ENCODE results near the gene KRT1.

KRT1 gene

DNA sequence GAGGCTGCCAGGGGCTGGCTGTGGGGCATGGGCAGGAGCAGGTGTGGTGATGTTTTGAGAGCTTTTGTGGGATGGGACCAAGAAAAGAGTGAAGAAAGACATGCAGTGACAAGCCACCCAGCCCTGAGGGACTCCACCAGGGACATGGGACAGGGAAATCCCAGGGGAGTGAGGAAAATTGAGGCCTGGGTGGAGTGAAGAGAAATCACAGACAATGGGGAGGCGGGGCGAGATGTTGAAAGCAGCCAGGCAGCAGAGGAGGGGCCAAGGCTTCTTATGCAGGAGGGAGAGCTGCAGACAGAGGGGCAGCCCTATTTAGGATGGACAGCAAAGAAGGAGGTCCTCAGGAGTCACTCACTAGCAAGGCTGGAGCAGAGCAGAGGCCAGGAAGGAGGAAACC lies 4.2 kb upstream of the KRT1 start:
- no peak overlapping the region for H2AFZ ChIP-seq (ENCODE audit: low read length)
- no peaks in the 10 kb centered on the region for H3F3A ChIP-seq (ENCODE audit: insufficient read depth, low read length)
- no peaks in the 10 kb centered on the region for H3K36me3 ChIP-seq (replicated peaks; ENCODE audit: insufficient read depth, low read length)
- peaks cover 83% of the 10 kb centered on the region for H3K27me3 ChIP-seq (replicated peaks; ENCODE audit: insufficient read depth, low read length)
- no peaks in the 10 kb centered on the region for H4K20me1 ChIP-seq (ENCODE audit: insufficient read depth, low read length)
- no peak overlapping the region for H3K4me3 ChIP-seq (ENCODE audit: low read length)
- no peak for DNase-seq
- no peak overlapping the region for H3K9ac ChIP-seq (ENCODE audit: low read length)
- TF ChIP-seq, protein P1, sequence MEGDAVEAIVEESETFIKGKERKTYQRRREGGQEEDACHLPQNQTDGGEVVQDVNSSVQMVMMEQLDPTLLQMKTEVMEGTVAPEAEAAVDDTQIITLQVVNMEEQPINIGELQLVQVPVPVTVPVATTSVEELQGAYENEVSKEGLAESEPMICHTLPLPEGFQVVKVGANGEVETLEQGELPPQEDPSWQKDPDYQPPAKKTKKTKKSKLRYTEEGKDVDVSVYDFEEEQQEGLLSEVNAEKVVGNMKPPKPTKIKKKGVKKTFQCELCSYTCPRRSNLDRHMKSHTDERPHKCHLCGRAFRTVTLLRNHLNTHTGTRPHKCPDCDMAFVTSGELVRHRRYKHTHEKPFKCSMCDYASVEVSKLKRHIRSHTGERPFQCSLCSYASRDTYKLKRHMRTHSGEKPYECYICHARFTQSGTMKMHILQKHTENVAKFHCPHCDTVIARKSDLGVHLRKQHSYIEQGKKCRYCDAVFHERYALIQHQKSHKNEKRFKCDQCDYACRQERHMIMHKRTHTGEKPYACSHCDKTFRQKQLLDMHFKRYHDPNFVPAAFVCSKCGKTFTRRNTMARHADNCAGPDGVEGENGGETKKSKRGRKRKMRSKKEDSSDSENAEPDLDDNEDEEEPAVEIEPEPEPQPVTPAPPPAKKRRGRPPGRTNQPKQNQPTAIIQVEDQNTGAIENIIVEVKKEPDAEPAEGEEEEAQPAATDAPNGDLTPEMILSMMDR (IDR thresholded peaks at IDR 0.05; ENCODE audit: low read length) = no peak
- no peak for TF ChIP-seq EZH2 (optimal IDR thresholded peaks at IDR 0.05; ENCODE audit: low read depth, low read length)
- TF ChIP-seq EZH2phosphoT487 (IDR thresholded peaks at IDR 0.05; ENCODE audit: low read length) = no peak
- H3K4me1 ChIP-seq (ENCODE audit: low read length) = no peaks in the 10 kb centered on the region
- H3K4me2 ChIP-seq (ENCODE audit: low read depth, low read length) = no peak overlapping the region
- H3K79me2 ChIP-seq (ENCODE audit: low read length) = no peaks in the 10 kb centered on the region
- H3K9me3 ChIP-seq (replicated peaks; ENCODE audit: insufficient read depth, low read length) = no peaks in the 10 kb centered on the region
- no peak overlapping the region for H3K27ac ChIP-seq (ENCODE audit: low read length)
- no peaks in the 10 kb centered on the region for H3K9me2 ChIP-seq (replicated peaks; ENCODE audit: insufficient read depth, low read length)

DNA sequence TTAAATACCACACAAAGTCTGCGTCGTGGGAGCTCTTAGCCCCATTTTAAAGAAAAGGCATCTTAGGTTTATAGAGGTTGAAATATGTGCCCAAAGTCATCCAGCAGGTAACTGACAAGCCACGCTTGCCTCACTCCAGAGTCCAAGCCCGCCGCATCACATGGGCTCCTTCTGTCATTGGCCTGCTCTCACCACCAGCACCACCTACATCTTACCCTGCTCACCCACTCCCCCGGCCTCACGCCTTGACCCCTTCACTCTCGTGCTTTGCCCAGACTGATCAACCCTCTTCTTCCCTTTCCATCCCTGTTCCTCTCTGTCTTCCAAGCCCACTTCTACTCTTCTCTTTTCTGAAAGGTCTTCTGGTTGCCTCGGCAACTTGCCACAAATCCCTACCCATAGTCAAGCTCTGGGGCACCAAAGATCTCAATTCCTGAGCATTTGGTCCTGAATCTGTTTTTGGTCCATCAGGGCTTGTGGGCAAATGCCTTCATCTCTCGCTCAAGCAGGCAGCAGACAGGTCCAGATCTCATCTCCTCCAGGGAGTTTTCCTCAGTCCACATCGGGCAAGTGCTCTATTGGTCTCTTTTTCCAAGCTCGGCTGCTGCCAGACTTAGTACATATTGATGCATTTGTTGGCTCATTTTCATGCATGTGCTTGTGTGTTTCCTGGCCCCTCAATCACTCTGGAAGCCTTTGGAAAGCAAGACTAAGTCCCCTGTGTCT lies 3.5 kb upstream of the KRT1 start:
- Histone ChIP-seq H3K9me2 (replicated peaks; ENCODE audit: insufficient read depth, low read length) (no peaks in the 10 kb centered on the region), H2AFZ (ENCODE audit: low read length) (no peak overlapping the region), H3K36me3 (replicated peaks; ENCODE audit: insufficient read depth, low read length) (no peaks in the 10 kb centered on the region), H3K4me2 (ENCODE audit: low read depth, low read length) (no peak overlapping the region), H3K9me3 (replicated peaks; ENCODE audit: insufficient read depth, low read length) (no peaks in the 10 kb centered on the region), H3K9ac (ENCODE audit: low read length) (no peak overlapping the region), H3K79me2 (ENCODE audit: low read length) (no peaks in the 10 kb centered on the region), H3K27me3 (replicated peaks; ENCODE audit: insufficient read depth, low read length) (peaks cover 84% of the 10 kb centered on the region), H3K4me1 (ENCODE audit: low read length) (no peaks in the 10 kb centered on the region), H3F3A (ENCODE audit: insufficient read depth, low read length) (no peaks in the 10 kb centered on the region), H4K20me1 (ENCODE audit: insufficient read depth, low read length) (no peaks in the 10 kb centered on the region), H3K4me3 (ENCODE audit: low read length) (no peak overlapping the region), H3K27ac (ENCODE audit: low read length) (no peak overlapping the region)
- no peak for DNase-seq
- TF ChIP-seq EZH2 (optimal IDR thresholded peaks at IDR 0.05; ENCODE audit: low read depth, low read length) (no peak), EZH2phosphoT487 (IDR thresholded peaks at IDR 0.05; ENCODE audit: low read length) (no peak)
- TF ChIP-seq, protein P1 (IDR thresholded peaks at IDR 0.05; ENCODE audit: low read length) = no peak

GRCh38 chr12:52682938-52683574 lies 2.8 kb upstream of the KRT1 start:
- Histone ChIP-seq H3K9me3 (replicated peaks; ENCODE audit: insufficient read depth, low read length) (no peaks in the 10 kb centered on the region), H3K36me3 (replicated peaks; ENCODE audit: insufficient read depth, low read length) (no peaks in the 10 kb centered on the region), H2AFZ (ENCODE audit: low read length) (no peak overlapping the region), H3K9ac (ENCODE audit: low read length) (no peak overlapping the region), H4K20me1 (ENCODE audit: insufficient read depth, low read length) (no peaks in the 10 kb centered on the region), H3K27ac (ENCODE audit: low read length) (no peak overlapping the region), H3K9me2 (replicated peaks; ENCODE audit: insufficient read depth, low read length) (no peaks in the 10 kb centered on the region), H3K4me3 (ENCODE audit: low read length) (no peak overlapping the region), H3K27me3 (replicated peaks; ENCODE audit: insufficient read depth, low read length) (peaks cover 83% of the 10 kb centered on the region), H3K4me1 (ENCODE audit: low read length) (no peaks in the 10 kb centered on the region), H3K4me2 (ENCODE audit: low read depth, low read length) (no peak overlapping the region), H3F3A (ENCODE audit: insufficient read depth, low read length) (no peaks in the 10 kb centered on the region), H3K79me2 (ENCODE audit: low read length) (no peaks in the 10 kb centered on the region)
- no peak for DNase-seq
- TF ChIP-seq, protein P1 (IDR thresholded peaks at IDR 0.05; ENCODE audit: low read length) = no peak
- TF ChIP-seq EZH2phosphoT487 (IDR thresholded peaks at IDR 0.05; ENCODE audit: low read length) (no peak), EZH2 (optimal IDR thresholded peaks at IDR 0.05; ENCODE audit: low read depth, low read length) (no peak)
